HG02938 (cell line): Measurements from ENCODE around the gene EXOC4.
"Not testable (repeated sequence)": the region's sequence is repeated elsewhere in the genome, so short reads cannot be mapped to it uniquely, and the experiment has no call there.

Experiments used
- ATAC-seq: cut with Tn5 transposase; IDR thresholded peaks from one replicate; pipeline ENCODE4 v1.9.1; 2021; ENCODE audit warnings: mild to moderate bottlenecking, moderate library complexity; ENCODE audit not compliant: unreplicated experiment

The EXOC4 gene

GRCh38 chr7:133313575-133313974, 60.7 kb downstream of the EXOC4 start:
- no peak for ATAC-seq

GRCh38 chr7:133314084-133314483, 61.2 kb downstream of the EXOC4 start:
- ATAC-seq: no peak

- ATAC-seq: no peak
Observed at GRCh38 chr7:133315332-133316040, 62.6 kb downstream of the EXOC4 start.

GRCh38 chr7:133319842-133320241, 67.0 kb downstream of the EXOC4 start:
- ATAC-seq: no peak

- ATAC-seq: no peak
Observed at GRCh38 chr7:133320891-133321290, 68.0 kb downstream of the EXOC4 start.

GRCh38 chr7:133321366-133321765, 68.5 kb downstream of the EXOC4 start:
- not testable (repeated sequence) for ATAC-seq

GRCh38 chr7:133326745-133327144, 73.9 kb downstream of the EXOC4 start:
- ATAC-seq: not testable (repeated sequence)

- not testable (repeated sequence) for ATAC-seq
Observed at GRCh38 chr7:133328021-133328420, 75.1 kb downstream of the EXOC4 start.

GRCh38 chr7:133330085-133330484, 77.2 kb downstream of the EXOC4 start:
- ATAC-seq: no peak

GRCh38 chr7:133331861-133332260, 79.0 kb downstream of the EXOC4 start:
- ATAC-seq: no peak

- no peak for ATAC-seq
Observed at GRCh38 chr7:133339772-133340171, 86.9 kb downstream of the EXOC4 start.

GRCh38 chr7:133344275-133344674, 91.4 kb downstream of the EXOC4 start:
- ATAC-seq: no peak

- ATAC-seq: no peak
Observed at GRCh38 chr7:133345690-133346421, 93.0 kb downstream of the EXOC4 start.

GRCh38 chr7:133348250-133348649, 95.4 kb downstream of the EXOC4 start:
- no peak for ATAC-seq

- peak; percentile 76 for ATAC-seq
Observed at GRCh38 chr7:133349101-133349500, 96.2 kb downstream of the EXOC4 start.

GRCh38 chr7:133352430-133352829, 99.6 kb downstream of the EXOC4 start:
- no peak for ATAC-seq

GRCh38 chr7:133353775-133354174, 100.9 kb downstream of the EXOC4 start:
- no peak for ATAC-seq

- ATAC-seq: no peak
Observed at GRCh38 chr7:133354546-133355324, 101.9 kb downstream of the EXOC4 start.

GRCh38 chr7:133355325-133355708, 102.4 kb downstream of the EXOC4 start:
- no peak for ATAC-seq

- ATAC-seq: no peak
Observed at GRCh38 chr7:133355822-133356221, 102.9 kb downstream of the EXOC4 start.

- ATAC-seq: no peak
Observed at GRCh38 chr7:133358708-133359107, 105.8 kb downstream of the EXOC4 start.

GRCh38 chr7:133359449-133359848, 106.6 kb downstream of the EXOC4 start:
- no peak for ATAC-seq
